Thoracic aorta (tissue), 2 donors: ENCODE results near the gene LIN28B. TPM values are rescaled to one million over a fixed set of nuclear protein-coding genes. Genes with fewer than 3 reads are reported as not detected.

ENCODE experiments used
- ATAC-seq: fragments of 150-250 bp; one replicate; pipeline ENCODE4 v1.8.0; 2017; ENCODE audit warnings: low read depth; ENCODE audit not compliant: insufficient number of reproducible peaks, low FRiP score
- DNase-seq: peaks from one replicate; pipeline ENCODE4 v3.0.0-alpha.2; 2020; ENCODE audit warnings: low spot score
- H3K27ac ChIP-seq, 2 donors: fragments of 200-600 bp; sonication (generic); 1 replicate in 1 of 2; 2 replicates in 1 of 2; pipeline ENCODE4 v1.5.1; 2016; ENCODE audit warnings: mild to moderate bottlenecking in 2 of 2, moderate library complexity in 2 of 2
- H3K27me3 ChIP-seq: fragments of 200-600 bp; sonication (generic); replicated peaks from 2 replicates; pipeline ENCODE4 v1.6.0; 2016; ENCODE audit warnings: mild to moderate bottlenecking; ENCODE audit not compliant: insufficient read depth
- H3K36me3 ChIP-seq: fragments of 200-600 bp; sonication (generic); one replicate; pipeline ENCODE4 v1.5.1; 2016
- H3K4me1 ChIP-seq, 2 donors: fragments of 200-600 bp; sonication (generic); 1 replicate in 1 of 2; 2 replicates in 1 of 2; pipeline versions ENCODE4 v1.5.1 to v1.6.0; 2016; ENCODE audit warnings: low read depth in 2 of 2, mild to moderate bottlenecking in 1 of 2; ENCODE audit not compliant: control insufficient read depth in 1 of 2
- H3K4me3 ChIP-seq: fragments of 200-600 bp; sonication (generic); 2 replicates; pipeline ENCODE4 v1.5.1; 2016; ENCODE audit warnings: mild to moderate bottlenecking
- H3K9me3 ChIP-seq: fragments of 200-600 bp; sonication (generic); 2 replicates; pipeline ENCODE4 v1.5.1; 2016
- CTCF ChIP-seq: fragments of 200-600 bp; sonication (generic); IDR thresholded peaks from one replicate; pipeline ENCODE4 v1.5.1; 2019; ENCODE audit warnings: antibody characterized with exemption
- total RNA-seq, 2 donors: library from RNA; depleted of rRNA; stranded (reverse); fragments of >200 nt; gene quantifications; one replicate each; pipeline versions ENCODE4 v1.1.0 to v1.2.3, GENCODE V29; 2016

The LIN28B gene
- total RNA-seq, result not detected

GRCh38 chr6:104956731-104957294 is at the start of gene LIN28B:
Gene LIN28B, plus strand, starts transcription at chr6:104957107. Its CDS starts 144 bp downstream, at chr6:104957251.
- Histone ChIP-seq H3K9me3 (no peaks in the 10 kb centered on the region), H3K4me3 (no peak within 1 kb of the TSS), H3K4me1 (peaks cover 0 to 6% of the 10 kb centered on the region in 2 donors), H3K36me3 (no peaks in the 10 kb centered on the region), H3K27me3 (peaks cover 46% of the 10 kb centered on the region), H3K27ac (no peak within 1 kb of the TSS)
- TF ChIP-seq CTCF, result no peak
- ATAC-seq (no peak), DNase-seq (no peak)

- TF ChIP-seq CTCF, result no peak
- DNase-seq (no peak), ATAC-seq (no peak)
- no peaks in the 10 kb centered on the region for H3K9me3 ChIP-seq
- H3K27me3 ChIP-seq, result no peaks in the 10 kb centered on the region
- no peaks in the 10 kb centered on the region for H3K36me3 ChIP-seq
- no peak overlapping the region for H3K27ac ChIP-seq
- H3K4me3 ChIP-seq, result no peak overlapping the region
- H3K4me1 ChIP-seq, result no peaks in the 10 kb centered on the region
Measured at GRCh38 chr6:104908031-104908887, 48.6 kb upstream of the LIN28B start.

- Histone ChIP-seq H3K4me3 (no peak overlapping the region), H3K9me3 (no peaks in the 10 kb centered on the region)
- DNase-seq, result no peak
Measured at GRCh38 chr6:104908888-104909525, 47.9 kb upstream of the LIN28B start.

GRCh38 chr6:104921896-104922295 is 35.0 kb upstream of the LIN28B start:
- DNase-seq, result no peak
- no peak for ATAC-seq
- no peaks in the 10 kb centered on the region for H3K27me3 ChIP-seq
- H3K4me1 ChIP-seq, result no peaks in the 10 kb centered on the region
- no peaks in the 10 kb centered on the region for H3K9me3 ChIP-seq
- no peak overlapping the region for H3K27ac ChIP-seq
- TF ChIP-seq CTCF, result no peak
- no peaks in the 10 kb centered on the region for H3K36me3 ChIP-seq
- no peak overlapping the region for H3K4me3 ChIP-seq

More at GRCh38 chr6:104908888-104909525, 47.9 kb upstream of the LIN28B start:
- ATAC-seq, result no peak
- Histone ChIP-seq H3K36me3 (no peaks in the 10 kb centered on the region), H3K27ac (no peak overlapping the region), H3K4me1 (no peaks in the 10 kb centered on the region), H3K27me3 (no peaks in the 10 kb centered on the region)
- TF ChIP-seq CTCF, result no peak

GRCh38 chr6:104928141-104928540 is 28.8 kb upstream of the LIN28B start:
- Histone ChIP-seq H3K4me1 (no peaks in the 10 kb centered on the region), H3K27ac (no peak overlapping the region), H3K27me3 (peaks cover 3% of the 10 kb centered on the region), H3K9me3 (no peaks in the 10 kb centered on the region), H3K4me3 (no peak overlapping the region), H3K36me3 (no peaks in the 10 kb centered on the region)
- ATAC-seq (no peak), DNase-seq (no peak)
- TF ChIP-seq CTCF, result no peak
